C1 segment of cervical spinal cord (tissue), 14 donors: ENCODE data around the gene KDM4E.

ENCODE experiments used
- DNase-seq, 14 donors: peaks; one replicate each; lab custom pipeline; 2025; lab: John Stamatoyannopoulos, UW

Gene KDM4E

GRCh38 chr11:95050595-95051202, 25.6 kb downstream of the KDM4E start:
- DNase-seq: no peak

- no peak for DNase-seq
These were observed 29.3 kb downstream of the KDM4E start for GRCh38 chr11:95054356-95054755.

GRCh38 chr11:95055283-95055897, 30.3 kb downstream of the KDM4E start:
- DNase-seq: no peak

GRCh38 chr11:95057959-95058358, 32.9 kb downstream of the KDM4E start:
- no peak for DNase-seq

DNA sequence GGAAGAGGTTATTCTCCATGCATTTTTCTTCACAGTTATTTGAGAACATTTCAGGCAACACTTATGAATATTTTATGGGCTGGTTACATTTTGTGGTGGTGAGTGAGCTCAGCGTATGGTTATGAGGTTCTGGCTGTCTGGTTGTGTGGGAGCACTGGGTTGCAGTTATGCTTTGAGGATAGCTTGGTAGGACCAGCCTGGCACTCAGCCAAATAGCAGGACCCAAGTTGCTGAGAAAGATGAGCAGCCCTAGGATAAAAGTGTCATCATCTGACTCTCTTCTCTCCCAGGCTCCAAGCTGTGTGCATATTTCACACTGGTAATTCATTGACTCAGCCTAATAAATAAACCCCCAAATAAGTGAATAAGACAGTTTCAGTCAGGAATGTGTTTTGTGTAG, 33.6 kb downstream of the KDM4E start:
- DNase-seq: no peak

- no peak for DNase-seq
These were observed 34.0 kb downstream of the KDM4E start for GRCh38 chr11:95059046-95059445.

- no peak for DNase-seq
These were observed 40.3 kb downstream of the KDM4E start for GRCh38 chr11:95065336-95065735.

DNA sequence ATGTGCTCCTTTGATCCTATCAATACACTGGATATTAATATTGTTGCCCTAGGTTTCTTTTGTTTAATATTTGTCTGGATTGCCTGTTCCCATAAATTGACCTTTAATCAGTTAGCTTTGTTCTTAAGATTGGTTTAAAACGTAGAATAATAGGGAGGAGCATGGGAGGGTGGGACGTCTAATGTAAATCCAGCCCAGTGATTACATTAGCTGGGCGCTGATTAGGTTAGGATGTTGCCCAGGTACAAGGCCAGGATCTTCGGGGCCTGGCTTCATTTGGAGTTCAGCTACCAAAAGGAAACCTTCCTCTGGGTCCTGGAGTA, 41.6 kb downstream of the KDM4E start, which contains the start of gene SRSF8:
Gene SRSF8 (plus strand): TSS at position 204 of the 323 bp plus-strand sequence. CDS start 308 bp downstream, outside the sequence.
- no peak for DNase-seq

- peak in 13 of 14 donors; percentile 44 to 87 (median 76) for DNase-seq
These were observed 42.2 kb downstream of the KDM4E start for GRCh38 chr11:95067039-95067840.

DNA sequence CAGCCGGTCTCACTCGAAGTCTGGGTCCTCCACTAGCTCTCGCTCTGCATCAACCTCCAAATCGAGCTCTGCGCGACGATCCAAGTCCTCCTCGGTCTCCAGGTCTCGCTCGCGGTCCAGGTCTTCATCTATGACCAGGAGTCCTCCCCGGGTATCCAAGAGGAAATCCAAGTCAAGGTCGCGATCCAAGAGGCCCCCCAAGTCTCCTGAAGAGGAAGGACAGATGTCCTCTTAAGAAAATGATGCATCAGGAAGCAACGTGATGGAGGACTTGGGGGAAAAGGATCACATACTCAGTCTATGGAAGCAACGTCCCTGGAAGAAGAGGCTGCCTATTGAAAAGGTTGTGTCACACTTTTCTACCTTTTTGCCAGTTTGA, 42.8 kb downstream of the KDM4E start:
- DNase-seq: peak in 4 of 14 donors; percentile 60 to 76 (median 69)

DNA sequence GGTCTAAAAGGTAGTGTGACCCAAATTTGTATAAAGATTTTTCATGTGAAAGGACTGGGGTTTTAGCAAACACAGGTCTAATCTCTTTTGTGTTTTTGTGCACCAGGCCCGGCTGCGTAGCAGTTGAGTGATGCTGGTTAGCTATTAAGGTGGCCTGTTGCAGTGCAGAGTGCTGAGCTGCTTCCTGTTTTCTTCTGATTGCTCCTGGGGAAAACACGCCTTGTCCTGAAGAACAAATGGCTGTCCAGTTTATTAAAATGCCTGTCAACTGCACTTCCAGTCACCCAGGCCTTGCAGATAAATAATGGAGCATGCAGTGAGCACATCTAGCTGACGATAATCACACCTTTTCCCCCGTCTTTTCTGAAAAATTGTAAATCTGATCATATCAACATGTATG, 43.5 kb downstream of the KDM4E start:
- peak in 12 of 14 donors; percentile 26 to 93 (median 56) for DNase-seq

DNA sequence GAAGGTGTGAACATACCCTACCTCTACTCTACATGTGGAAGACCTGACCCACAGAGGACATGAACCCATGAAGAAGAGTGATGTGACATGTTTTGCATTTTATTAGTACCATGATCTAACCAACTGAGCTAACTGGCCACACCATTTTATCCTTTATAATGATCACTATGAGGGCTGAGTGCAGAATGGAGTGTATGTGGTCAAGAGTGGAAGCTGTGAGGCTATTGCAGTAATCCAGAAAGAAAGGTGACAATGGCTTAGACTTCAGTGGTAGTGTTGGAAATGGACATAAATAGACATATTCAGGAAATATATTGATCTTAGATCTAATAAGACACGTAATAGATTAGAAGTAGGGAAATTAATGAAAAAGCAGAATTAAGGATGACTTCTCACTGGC, 45.4 kb downstream of the KDM4E start:
- DNase-seq: no peak

DNA sequence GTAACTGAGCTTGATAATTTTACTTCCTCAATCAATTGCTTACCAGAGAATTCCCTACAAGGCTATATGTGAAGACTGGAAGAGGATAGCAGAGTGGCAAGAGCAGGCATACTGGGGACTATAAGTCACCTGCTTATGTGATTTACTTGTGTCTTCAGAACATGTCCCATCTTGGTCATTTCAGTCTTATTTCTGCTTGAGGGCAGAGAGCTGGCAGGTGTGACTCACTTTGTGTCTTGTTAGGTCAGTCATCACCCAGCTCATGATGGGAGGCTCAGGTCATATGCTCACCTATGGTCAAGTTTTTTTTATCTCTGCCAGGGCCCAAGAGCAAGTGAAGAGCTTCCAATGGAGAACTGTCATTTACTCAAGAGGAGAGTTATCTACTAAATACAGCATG, 47.9 kb downstream of the KDM4E start:
- DNase-seq: no peak

- peak in 3 of 14 donors; percentile 10 to 34 (median 26) for DNase-seq
These were observed 49.9 kb downstream of the KDM4E start for GRCh38 chr11:95074792-95075563.

GRCh38 chr11:95076416-95076815, 51.4 kb downstream of the KDM4E start:
- no peak for DNase-seq

GRCh38 chr11:95076981-95077380, 51.9 kb downstream of the KDM4E start:
- no peak for DNase-seq
